Caco-2 (cell line): ENCODE results near the gene UNC13C. TPM values are rescaled to one million over a fixed set of nuclear protein-coding genes. Genes with fewer than 3 reads are reported as not detected.

Source experiments
- BruUV-seq: library from RNA; stranded (reverse); fragments of 400-500 nt; replicated peaks from 2 replicates; lab custom pipeline; 2021; lab: Mats Ljungman, UMichigan
- CTCF ChIA-PET: fragments of 300-600 bp; sonication (Branson Sonifier 250); formaldehyde crosslinking; loops from one replicate; lab custom pipeline; 2022; ENCODE audit warnings: antibody characterized with exemption; lab: Charles Lee
- POLR2A ChIA-PET: fragments of 300-600 bp; sonication (Branson Sonifier 250); formaldehyde crosslinking; loops from one replicate; lab custom pipeline; 2022; ENCODE audit warnings: antibody characterized with exemption; lab: Charles Lee
- DNase-seq, 2 experiments: peaks; one replicate each; pipeline versions ENCODE4 v3.0.0 to v3.0.0-alpha.2; 2020 to 2022
- H3K27me3 ChIP-seq: replicated peaks from 2 replicates; pipeline ENCODE4 v1.6.0; 2011; ENCODE audit warnings: low read length; ENCODE audit not compliant: control insufficient read depth, insufficient read depth
- H3K36me3 ChIP-seq: 2 replicates; pipeline ENCODE4 v1.5.1; 2011; ENCODE audit warnings: low read length; ENCODE audit not compliant: control insufficient read depth, insufficient read depth
- H3K4me1 ChIP-seq: fragments of 250-450 bp; sonication (Bioruptor Pico); 2 replicates; pipeline ENCODE4 v1.5.1; 2020; ENCODE audit warnings: mild to moderate bottlenecking
- H3K4me3 ChIP-seq: 2 replicates; pipeline ENCODE4 v1.5.1; 2011; ENCODE audit warnings: low read depth, mild to moderate bottlenecking, control low read depth, low read length
- H3K9me3 ChIP-seq: fragments of 250-450 bp; sonication (Bioruptor Pico); 2 replicates; pipeline ENCODE4 v1.5.1; 2020; ENCODE audit warnings: mild to moderate bottlenecking, moderate library complexity
- H3K27ac Mint-ChIP-seq: one replicate; pipeline ENCODE4 v1.8.0; 2022; ENCODE audit warnings: mixed read lengths; ENCODE audit not compliant: unreplicated experiment
- H3K27me3 Mint-ChIP-seq: one replicate; pipeline ENCODE4 v1.8.0; 2022; ENCODE audit warnings: mixed read lengths; ENCODE audit not compliant: insufficient read depth, unreplicated experiment
- H3K36me3 Mint-ChIP-seq: one replicate; pipeline ENCODE4 v1.8.0; 2022; ENCODE audit warnings: mild to moderate bottlenecking, mixed read lengths; ENCODE audit not compliant: insufficient read depth, unreplicated experiment
- H3K4me1 Mint-ChIP-seq: one replicate; pipeline ENCODE4 v1.8.0; 2022; ENCODE audit warnings: low read depth, mixed read lengths; ENCODE audit not compliant: unreplicated experiment
- H3K4me3 Mint-ChIP-seq: one replicate; pipeline ENCODE4 v1.8.0; 2022; ENCODE audit warnings: mild to moderate bottlenecking, moderate library complexity, mixed read lengths; ENCODE audit not compliant: unreplicated experiment
- H3K9me3 Mint-ChIP-seq: one replicate; pipeline ENCODE4 v1.8.0; 2022; ENCODE audit warnings: mixed read lengths; ENCODE audit not compliant: unreplicated experiment
- intact Hi-C: fragments of 100-400 bp; cut with micrococcal nuclease; formaldehyde crosslinking; loops from one replicate; pipeline ENCODE4 v1.10.0; 2022; ENCODE audit not compliant: unreplicated experiment
- total RNA-seq: library from RNA; stranded (reverse); gene quantifications from 2 replicates; pipeline ENCODE4 v1.2.3, GENCODE V29; 2022
- TF ChIP-seq, protein P1 (sequence below), 2 experiments: fragments of 200-600 bp in 1 of 2; IDR thresholded peaks; 1 replicate in 1 of 2; 2 replicates in 1 of 2; pipeline versions ENCODE4 v1.5.1 to v1.8.0; 2011 to 2022; ENCODE audit warnings: antibody characterized with exemption in 1 of 2, control low read depth in 1 of 2, inconsistent platforms in 1 of 2, low read depth in 1 of 2, low read length in 1 of 2, mild to moderate bottlenecking in 1 of 2, moderate library complexity in 1 of 2; ENCODE audit not compliant: insufficient read depth in 1 of 2, severe bottlenecking in 1 of 2, unreplicated experiment in 1 of 2

Gene UNC13C
- total RNA-seq, 1 experiment from 2014 or later = 2.9 TPM

DNA sequence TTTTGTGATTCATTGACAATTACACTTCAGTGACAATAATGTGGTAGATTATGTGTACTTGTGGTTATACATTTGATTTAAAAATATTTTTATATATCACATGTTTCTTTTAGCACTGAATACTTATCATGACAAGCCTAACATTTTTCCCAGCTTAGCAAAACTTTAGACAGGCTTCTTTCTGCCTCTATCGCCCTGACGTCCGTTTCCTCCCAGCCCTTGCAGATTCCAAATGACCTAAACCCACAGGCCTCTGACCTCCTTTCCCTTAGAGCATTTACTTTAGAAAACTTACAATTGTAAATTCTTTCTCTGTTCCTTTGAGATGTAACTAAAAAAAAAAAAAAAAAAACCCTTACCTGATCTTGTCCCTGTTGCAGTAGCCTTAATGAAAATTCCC lies 326.1 kb downstream of the UNC13C start:
- BruUV-seq = no TSS peak
- H3K9me3 Mint-ChIP-seq = no peaks in the 10 kb centered on the region
- no peaks in the 10 kb centered on the region for H3K4me1 Mint-ChIP-seq
- H3K36me3 Mint-ChIP-seq = peaks cover 6% of the 10 kb centered on the region
- no peak for DNase-seq
- no peaks in the 10 kb centered on the region for H3K9me3 ChIP-seq
- no peak overlapping the region for H3K4me3 Mint-ChIP-seq
- ChIA-PET CTCF (no interaction called here), POLR2A (no interaction called here)
- intact Hi-C loops = no loop called here
- H3K27me3 ChIP-seq = no peaks in the 10 kb centered on the region
- H3K27ac Mint-ChIP-seq = no peak overlapping the region
- TF ChIP-seq, protein P1, sequence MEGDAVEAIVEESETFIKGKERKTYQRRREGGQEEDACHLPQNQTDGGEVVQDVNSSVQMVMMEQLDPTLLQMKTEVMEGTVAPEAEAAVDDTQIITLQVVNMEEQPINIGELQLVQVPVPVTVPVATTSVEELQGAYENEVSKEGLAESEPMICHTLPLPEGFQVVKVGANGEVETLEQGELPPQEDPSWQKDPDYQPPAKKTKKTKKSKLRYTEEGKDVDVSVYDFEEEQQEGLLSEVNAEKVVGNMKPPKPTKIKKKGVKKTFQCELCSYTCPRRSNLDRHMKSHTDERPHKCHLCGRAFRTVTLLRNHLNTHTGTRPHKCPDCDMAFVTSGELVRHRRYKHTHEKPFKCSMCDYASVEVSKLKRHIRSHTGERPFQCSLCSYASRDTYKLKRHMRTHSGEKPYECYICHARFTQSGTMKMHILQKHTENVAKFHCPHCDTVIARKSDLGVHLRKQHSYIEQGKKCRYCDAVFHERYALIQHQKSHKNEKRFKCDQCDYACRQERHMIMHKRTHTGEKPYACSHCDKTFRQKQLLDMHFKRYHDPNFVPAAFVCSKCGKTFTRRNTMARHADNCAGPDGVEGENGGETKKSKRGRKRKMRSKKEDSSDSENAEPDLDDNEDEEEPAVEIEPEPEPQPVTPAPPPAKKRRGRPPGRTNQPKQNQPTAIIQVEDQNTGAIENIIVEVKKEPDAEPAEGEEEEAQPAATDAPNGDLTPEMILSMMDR (IDR thresholded peaks at IDR 0.05; ENCODE audit: insufficient read depth in 1 of 2, low read depth in 1 of 2, low read length in 1 of 2, severe bottlenecking in 1 of 2, unreplicated experiment in 1 of 2) = no peak
- no peak overlapping the region for H3K4me3 ChIP-seq
- no peaks in the 10 kb centered on the region for H3K36me3 ChIP-seq
- no peaks in the 10 kb centered on the region for H3K27me3 Mint-ChIP-seq
- H3K4me1 ChIP-seq = no peaks in the 10 kb centered on the region

DNA sequence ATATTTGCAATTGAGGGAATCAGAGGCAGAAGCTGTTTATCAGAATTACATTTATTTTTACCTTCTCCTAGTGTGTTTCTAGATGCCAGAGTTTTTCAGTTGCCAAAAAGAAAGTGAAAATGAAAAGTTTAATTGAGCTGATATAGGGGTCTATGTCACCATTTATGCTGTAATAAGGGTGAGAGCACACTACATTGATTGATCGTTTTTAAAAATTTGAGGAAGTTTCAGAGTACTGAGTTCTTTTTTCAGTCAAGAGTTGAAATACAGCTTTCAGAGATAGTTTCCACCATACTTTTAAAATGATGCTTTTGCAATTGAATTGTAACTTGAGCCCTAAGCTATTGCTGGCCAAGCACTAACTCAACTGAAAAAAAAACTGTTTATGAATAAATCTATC lies 326.9 kb downstream of the UNC13C start:
- DNase-seq = no peak
- Histone ChIP-seq H3K4me3 (no peak overlapping the region), H3K27me3 (no peaks in the 10 kb centered on the region), H3K9me3 (no peaks in the 10 kb centered on the region), H3K36me3 (no peaks in the 10 kb centered on the region), H3K4me1 (no peaks in the 10 kb centered on the region)
- ChIA-PET CTCF (interaction anchor here (0.6 kb wide), 1 partner anchor 804 kb away, joined by 4 read pairs; no protein-coding TSS in a partner anchor), POLR2A (no interaction called here)
- no peaks in the 10 kb centered on the region for H3K4me1 Mint-ChIP-seq
- H3K4me3 Mint-ChIP-seq = no peak overlapping the region
- H3K27ac Mint-ChIP-seq = no peak overlapping the region
- H3K9me3 Mint-ChIP-seq = no peaks in the 10 kb centered on the region
- no peaks in the 10 kb centered on the region for H3K27me3 Mint-ChIP-seq
- TF ChIP-seq, protein P1 (IDR thresholded peaks at IDR 0.05; ENCODE audit: insufficient read depth in 1 of 2, low read depth in 1 of 2, low read length in 1 of 2, severe bottlenecking in 1 of 2, unreplicated experiment in 1 of 2) = no peak
- BruUV-seq = no TSS peak
- intact Hi-C loops = no loop called here
- peaks cover 6% of the 10 kb centered on the region for H3K36me3 Mint-ChIP-seq

DNA sequence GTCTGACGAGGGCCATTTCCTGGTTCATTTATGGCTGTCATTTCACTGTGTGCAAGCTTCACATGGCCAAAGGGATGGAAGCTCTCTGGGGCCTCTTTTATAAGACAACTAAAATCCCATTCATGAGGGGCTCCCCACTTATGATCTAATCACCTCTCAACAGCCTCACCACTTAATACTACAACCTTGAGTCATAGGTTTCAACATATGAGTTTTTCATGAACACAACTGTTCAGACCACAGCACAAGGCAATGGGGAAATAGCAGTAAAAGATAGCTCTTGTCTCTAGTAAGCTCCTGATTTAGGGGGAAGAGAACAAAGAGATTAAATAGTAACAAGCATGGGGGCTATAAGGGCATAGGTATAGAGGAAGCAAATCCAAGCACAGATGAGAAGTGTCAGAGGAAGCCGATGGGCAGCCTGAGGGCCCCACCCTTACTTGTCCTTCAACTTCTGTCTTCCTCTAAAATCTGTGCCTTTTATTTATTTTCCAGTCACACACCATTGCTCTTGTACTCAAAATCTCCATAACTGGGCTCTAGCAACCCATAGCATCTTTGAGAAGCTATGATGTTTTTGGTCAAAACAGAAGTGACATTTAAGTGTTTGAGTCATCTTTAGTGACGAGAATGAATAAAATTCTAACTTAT lies 329.1 kb downstream of the UNC13C start:
- POLR2A ChIA-PET = no interaction called here
- DNase-seq = no peak
- Mint-ChIP-seq H3K27me3 (no peaks in the 10 kb centered on the region), H3K9me3 (no peaks in the 10 kb centered on the region), H3K4me3 (no peak overlapping the region), H3K4me1 (no peaks in the 10 kb centered on the region), H3K36me3 (no peaks in the 10 kb centered on the region), H3K27ac (no peak overlapping the region)
- intact Hi-C loops = no loop called here
- Histone ChIP-seq H3K4me1 (no peaks in the 10 kb centered on the region), H3K4me3 (no peak overlapping the region), H3K36me3 (no peaks in the 10 kb centered on the region), H3K9me3 (no peaks in the 10 kb centered on the region), H3K27me3 (no peaks in the 10 kb centered on the region)
- TF ChIP-seq, protein P1 (IDR thresholded peaks at IDR 0.05; ENCODE audit: insufficient read depth in 1 of 2, low read depth in 1 of 2, low read length in 1 of 2, severe bottlenecking in 1 of 2, unreplicated experiment in 1 of 2) = no peak
- CTCF ChIA-PET = no interaction called here
- no TSS peak for BruUV-seq
